KMS-11 (cell line): Measurements from ENCODE around the gene PTGES2.

Experiments used
- H2AFZ ChIP-seq: fragments of 200-600 bp; sonication (generic); 2 replicates; pipeline ENCODE4 v1.6.1; 2016; ENCODE audit warnings: antibody characterized with exemption, mixed run types, low read depth
- H3K27ac ChIP-seq: fragments of 200-600 bp; sonication (generic); 2 replicates; pipeline ENCODE4 v1.6.1; 2016; ENCODE audit warnings: mild to moderate bottlenecking, mixed run types
- H3K27me3 ChIP-seq: fragments of 200-600 bp; sonication (generic); 2 replicates; pipeline ENCODE4 v1.6.1; 2017; ENCODE audit warnings: mild to moderate bottlenecking, low read depth, mixed run types, moderate library complexity; ENCODE audit not compliant: insufficient read depth
- H3K36me3 ChIP-seq: fragments of 200-600 bp; sonication (generic); 2 replicates; pipeline ENCODE4 v1.6.1; 2017; ENCODE audit warnings: mild to moderate bottlenecking, mixed run types; ENCODE audit not compliant: insufficient read depth
- H3K4me1 ChIP-seq: fragments of 200-600 bp; sonication (generic); 2 replicates; pipeline ENCODE4 v1.6.1; 2016; ENCODE audit warnings: mild to moderate bottlenecking, low read depth, mixed run types; ENCODE audit not compliant: poor library complexity, severe bottlenecking
- H3K4me2 ChIP-seq: fragments of 200-600 bp; sonication (generic); 2 replicates; pipeline ENCODE4 v1.7.0; 2016; ENCODE audit warnings: mild to moderate bottlenecking, mixed run types
- H3K4me3 ChIP-seq: fragments of 200-600 bp; sonication (generic); IDR thresholded peaks from 2 replicates; pipeline ENCODE4 v1.6.1; 2017; ENCODE audit warnings: low read depth, low read length, mixed read lengths; ENCODE audit not compliant: insufficient read depth
- H3K79me2 ChIP-seq: fragments of 200-600 bp; sonication (generic); 2 replicates; pipeline ENCODE4 v1.6.1; 2016; ENCODE audit warnings: low read depth, mixed run types; ENCODE audit not compliant: insufficient read depth
- H3K9ac ChIP-seq: fragments of 200-600 bp; sonication (generic); 2 replicates; pipeline ENCODE4 v1.6.1; 2016; ENCODE audit warnings: mild to moderate bottlenecking, mixed run types
- H4K20me1 ChIP-seq: fragments of 200-600 bp; sonication (generic); 2 replicates; pipeline ENCODE4 v1.6.1; 2016; ENCODE audit warnings: mild to moderate bottlenecking, mixed run types; ENCODE audit not compliant: insufficient read depth
- CTCF ChIP-seq: fragments of 200-600 bp; sonication (generic); conservative IDR thresholded peaks from 2 replicates; pipeline ENCODE4 v1.6.1; 2017; ENCODE audit warnings: low read depth, mild to moderate bottlenecking, antibody characterized with exemption, low read length, moderate library complexity, mixed read lengths

PTGES2 gene

GRCh38 chr9:128145536-128145935, 18.0 kb upstream of the PTGES2 start:
- Histone ChIP-seq H3K79me2 (no peaks in the 10 kb centered on the region), H3K9ac (no peak overlapping the region), H2AFZ (no peak overlapping the region), H4K20me1 (no peaks in the 10 kb centered on the region), H3K4me1 (no peaks in the 10 kb centered on the region), H3K27ac (no peak overlapping the region), H3K36me3 (no peaks in the 10 kb centered on the region), H3K27me3 (peaks cover 5% of the 10 kb centered on the region; the same call in 1 of the 2 replicates), H3K4me2 (no peak overlapping the region), H3K4me3 (no peak overlapping the region)
- no peak for TF ChIP-seq CTCF

GRCh38 chr9:128144239-128145181, 17.0 kb upstream of the PTGES2 start:
- Histone ChIP-seq H3K36me3 (no peaks in the 10 kb centered on the region), H3K4me1 (no peaks in the 10 kb centered on the region), H3K9ac (no peak overlapping the region), H3K27me3 (peaks cover 8% of the 10 kb centered on the region; the same call in 1 of the 2 replicates), H3K79me2 (no peaks in the 10 kb centered on the region), H3K27ac (no peak overlapping the region), H2AFZ (no peak overlapping the region), H3K4me3 (no peak overlapping the region), H3K4me2 (no peak overlapping the region), H4K20me1 (no peaks in the 10 kb centered on the region)
- TF ChIP-seq CTCF: no peak

- no peaks in the 10 kb centered on the region for H3K36me3 ChIP-seq
- TF ChIP-seq CTCF: no peak
- H3K4me1 ChIP-seq: no peaks in the 10 kb centered on the region
- no peak overlapping the region for H3K27ac ChIP-seq
- no peak overlapping the region for H3K4me2 ChIP-seq
- no peaks in the 10 kb centered on the region for H4K20me1 ChIP-seq
- no peak overlapping the region for H3K9ac ChIP-seq
- no peak overlapping the region for H2AFZ ChIP-seq
- peaks cover 9% of the 10 kb centered on the region; the same call in 1 of the 2 replicates for H3K27me3 ChIP-seq
- H3K4me3 ChIP-seq: no peak overlapping the region
- H3K79me2 ChIP-seq: no peaks in the 10 kb centered on the region
These were observed 16.2 kb upstream of the PTGES2 start for GRCh38 chr9:128143525-128144238.

- Histone ChIP-seq H3K27ac (no peak overlapping the region), H3K4me1 (no peaks in the 10 kb centered on the region), H4K20me1 (no peaks in the 10 kb centered on the region), H3K36me3 (no peaks in the 10 kb centered on the region), H3K79me2 (no peaks in the 10 kb centered on the region), H2AFZ (no peak overlapping the region), H3K4me2 (no peak overlapping the region), H3K4me3 (no peak overlapping the region), H3K9ac (no peak overlapping the region), H3K27me3 (peaks cover 9% of the 10 kb centered on the region; the same call in 1 of the 2 replicates)
- TF ChIP-seq CTCF: no peak
These were observed 15.1 kb upstream of the PTGES2 start for GRCh38 chr9:128142596-128142995.
